OCI-LY3 (cell line): ENCODE data around the gene MAGI2.
A peak's percentile ranks its signal among the peaks of the same experiment; 100 is the strongest.

Source experiments
- H2AFZ ChIP-seq: fragments of 200-600, 300-600 bp; shearing (Covaris generic); 2 replicates; pipeline ENCODE4 v1.6.0; 2014; ENCODE audit warnings: antibody characterized with exemption, low read depth, low read length
- H3K27ac ChIP-seq: fragments of 200-600, 300-600 bp; sonication (generic); 2 replicates; pipeline ENCODE4 v1.5.1; 2014; ENCODE audit warnings: mild to moderate bottlenecking, low read length, moderate library complexity, mixed read lengths
- H3K27me3 ChIP-seq: fragments of 200-600, 300-600 bp; sonication (generic); 2 replicates; pipeline ENCODE4 v1.6.1; 2014; ENCODE audit warnings: low read depth, low read length, mixed read lengths
- H3K36me3 ChIP-seq: fragments of 200-600, 300-600 bp; sonication (generic); replicated peaks from 2 replicates; pipeline ENCODE3; 2014; ENCODE audit warnings: low read depth, low read length, mixed read lengths
- H3K4me1 ChIP-seq: fragments of 300-600, 200-600 bp; sonication (generic); 2 replicates; pipeline ENCODE4 v1.6.1; 2014; ENCODE audit warnings: low read length, mixed read lengths
- H3K4me2 ChIP-seq: fragments of 200-600, 300-600 bp; sonication (generic); 2 replicates; pipeline ENCODE4 v1.6.1; 2014; ENCODE audit warnings: low read length, mixed read lengths
- H3K4me3 ChIP-seq: fragments of 300-600, 200-600 bp; sonication (generic); 2 replicates; pipeline ENCODE4 v1.5.1; 2014; ENCODE audit warnings: antibody characterized with exemption, mild to moderate bottlenecking, low read length, moderate library complexity
- H3K79me2 ChIP-seq: fragments of 300-600, 200-600 bp; shearing (Covaris generic); 2 replicates; pipeline ENCODE4 v1.6.1; 2014; ENCODE audit warnings: mild to moderate bottlenecking, low read length, mixed read lengths
- H3K9ac ChIP-seq: fragments of 300-600, 200-600 bp; shearing (Covaris generic); 2 replicates; pipeline ENCODE4 v1.6.0; 2014; ENCODE audit warnings: mild to moderate bottlenecking, low read length, moderate library complexity
- H3K9me3 ChIP-seq: fragments of 200-600, 300-600 bp; shearing (Covaris generic); 2 replicates; pipeline ENCODE4 v1.6.1; 2014; ENCODE audit warnings: low read length, mixed read lengths; ENCODE audit not compliant: insufficient read depth
- H4K20me1 ChIP-seq: fragments of 200-600, 300-600 bp; sonication (generic); 2 replicates; pipeline ENCODE4 v1.6.1; 2016; ENCODE audit warnings: low read length, mixed read lengths; ENCODE audit not compliant: insufficient read depth
- EZH2phosphoT487 ChIP-seq: fragments of 200-600 bp; shearing (Covaris generic); IDR thresholded peaks from 2 replicates; pipeline ENCODE4 v1.6.1; 2018; ENCODE audit warnings: antibody characterized with exemption, mixed run types, low read depth
- TF ChIP-seq, protein P1 (sequence below): fragments of 200-600, 300-600 bp; sonication (generic); IDR thresholded peaks from 2 replicates; pipeline ENCODE4 v1.5.1; 2014; ENCODE audit warnings: antibody characterized with exemption, low read length, low read depth

MAGI2 gene

GRCh38 chr7:78073609-78074382 lies 1379.7 kb downstream of the MAGI2 start:
- H3K9ac ChIP-seq = no peak overlapping the region
- no peaks in the 10 kb centered on the region for H3K36me3 ChIP-seq
- no peak overlapping the region for H3K4me3 ChIP-seq
- H3K27ac ChIP-seq = no peak overlapping the region
- no peaks in the 10 kb centered on the region for H4K20me1 ChIP-seq
- no peak for TF ChIP-seq EZH2phosphoT487
- TF ChIP-seq, protein P1, sequence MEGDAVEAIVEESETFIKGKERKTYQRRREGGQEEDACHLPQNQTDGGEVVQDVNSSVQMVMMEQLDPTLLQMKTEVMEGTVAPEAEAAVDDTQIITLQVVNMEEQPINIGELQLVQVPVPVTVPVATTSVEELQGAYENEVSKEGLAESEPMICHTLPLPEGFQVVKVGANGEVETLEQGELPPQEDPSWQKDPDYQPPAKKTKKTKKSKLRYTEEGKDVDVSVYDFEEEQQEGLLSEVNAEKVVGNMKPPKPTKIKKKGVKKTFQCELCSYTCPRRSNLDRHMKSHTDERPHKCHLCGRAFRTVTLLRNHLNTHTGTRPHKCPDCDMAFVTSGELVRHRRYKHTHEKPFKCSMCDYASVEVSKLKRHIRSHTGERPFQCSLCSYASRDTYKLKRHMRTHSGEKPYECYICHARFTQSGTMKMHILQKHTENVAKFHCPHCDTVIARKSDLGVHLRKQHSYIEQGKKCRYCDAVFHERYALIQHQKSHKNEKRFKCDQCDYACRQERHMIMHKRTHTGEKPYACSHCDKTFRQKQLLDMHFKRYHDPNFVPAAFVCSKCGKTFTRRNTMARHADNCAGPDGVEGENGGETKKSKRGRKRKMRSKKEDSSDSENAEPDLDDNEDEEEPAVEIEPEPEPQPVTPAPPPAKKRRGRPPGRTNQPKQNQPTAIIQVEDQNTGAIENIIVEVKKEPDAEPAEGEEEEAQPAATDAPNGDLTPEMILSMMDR = no peak
- H3K79me2 ChIP-seq = no peaks in the 10 kb centered on the region
- peaks cover 9% of the 10 kb centered on the region for H3K27me3 ChIP-seq
- peak overlapping the region; percentile 31 for H3K4me2 ChIP-seq
- H2AFZ ChIP-seq = no peak overlapping the region
- H3K9me3 ChIP-seq = no peaks in the 10 kb centered on the region
- peaks cover 9% of the 10 kb centered on the region for H3K4me1 ChIP-seq

- H3K9me3 ChIP-seq = no peaks in the 10 kb centered on the region
- no peaks in the 10 kb centered on the region for H3K79me2 ChIP-seq
- H3K36me3 ChIP-seq = no peaks in the 10 kb centered on the region
- H3K4me3 ChIP-seq = no peak overlapping the region
- no peaks in the 10 kb centered on the region for H4K20me1 ChIP-seq
- no peak overlapping the region for H3K27ac ChIP-seq
- peaks cover 9% of the 10 kb centered on the region for H3K27me3 ChIP-seq
- no peak overlapping the region for H2AFZ ChIP-seq
- no peak overlapping the region for H3K4me2 ChIP-seq
- peaks cover 9% of the 10 kb centered on the region for H3K4me1 ChIP-seq
- TF ChIP-seq, protein P1 = no peak
- TF ChIP-seq EZH2phosphoT487 = no peak
- H3K9ac ChIP-seq = no peak overlapping the region
These were observed 1381.3 kb downstream of the MAGI2 start for GRCh38 chr7:78072201-78072590.

DNA sequence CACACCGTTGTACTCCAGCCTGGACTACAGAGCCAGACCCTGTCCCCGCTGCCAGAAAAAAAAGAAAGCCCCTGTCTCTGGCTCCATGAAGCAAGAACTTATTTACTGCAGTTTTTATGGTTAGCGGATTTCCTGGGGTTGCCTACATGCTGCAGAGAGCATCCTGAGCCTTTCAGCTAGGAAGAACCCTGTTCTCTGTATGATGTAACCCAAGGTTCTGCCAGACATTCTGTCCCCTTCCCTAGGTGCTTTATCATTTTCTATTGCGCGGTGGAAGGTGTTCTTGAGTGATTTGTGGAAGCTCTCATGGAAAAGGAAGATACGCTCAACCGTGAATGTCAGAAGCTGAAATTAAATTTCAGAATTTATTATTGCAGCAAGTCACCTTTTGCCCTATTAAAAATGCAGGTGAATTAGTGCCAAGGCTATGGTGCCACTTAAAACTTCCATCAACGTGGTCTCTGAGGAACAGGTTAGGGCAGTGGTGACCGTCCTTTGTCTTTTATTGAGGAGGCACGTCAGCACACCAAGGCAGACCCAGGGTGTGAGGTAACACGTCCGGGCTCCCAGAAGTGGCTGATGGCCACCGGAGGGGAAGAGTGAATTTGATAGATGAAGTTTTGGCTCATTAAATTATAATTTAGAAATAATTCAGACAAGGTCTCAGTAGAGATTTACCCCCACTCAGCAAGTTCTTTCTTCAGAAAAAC lies 1381.8 kb downstream of the MAGI2 start:
- H3K9me3 ChIP-seq = no peaks in the 10 kb centered on the region

GRCh38 chr7:78066599-78066998 lies 1386.9 kb downstream of the MAGI2 start:
- H3K27me3 ChIP-seq = 0 out of 2 replicates have a peak, but pooled peaks cover 2% of the 10 kb centered on the region
- H4K20me1 ChIP-seq = no peaks in the 10 kb centered on the region
- H3K4me1 ChIP-seq = peaks cover 2% of the 10 kb centered on the region; the same call in 1 of the 2 replicates
- no peak for TF ChIP-seq EZH2phosphoT487
- TF ChIP-seq, protein P1 = no peak
- no peaks in the 10 kb centered on the region for H3K79me2 ChIP-seq
- H3K36me3 ChIP-seq = no peaks in the 10 kb centered on the region
- H3K9me3 ChIP-seq = no peaks in the 10 kb centered on the region
- H3K4me3 ChIP-seq = no peak overlapping the region
- no peak overlapping the region for H3K9ac ChIP-seq
- no peak overlapping the region for H3K4me2 ChIP-seq
- H3K27ac ChIP-seq = no peak overlapping the region
- H2AFZ ChIP-seq = no peak overlapping the region

More for the DNA sequence above, 1381.8 kb downstream of the MAGI2 start:
- H3K79me2 ChIP-seq = no peaks in the 10 kb centered on the region
- TF ChIP-seq, protein P1 = no peak
- TF ChIP-seq EZH2phosphoT487 = no peak
- no peak overlapping the region for H3K4me3 ChIP-seq
- no peak overlapping the region for H2AFZ ChIP-seq
- no peak overlapping the region for H3K27ac ChIP-seq
- no peak overlapping the region for H3K9ac ChIP-seq
- peaks cover 9% of the 10 kb centered on the region for H3K27me3 ChIP-seq
- H3K4me1 ChIP-seq = peaks cover 9% of the 10 kb centered on the region
- no peak overlapping the region for H3K4me2 ChIP-seq
- H3K36me3 ChIP-seq = no peaks in the 10 kb centered on the region
- no peaks in the 10 kb centered on the region for H4K20me1 ChIP-seq
